ENCODE data around the gene SPRED1.

SPRED1 gene

GRCh38 chr15:38260077-38260476 lies 7.4 kb downstream of the SPRED1 start:
- TF ChIP-seq CTCF (IDR thresholded peaks at IDR 0.05; ENCODE audit: low read depth, low read length) = peak; percentile 27
- no peak overlapping the region for H3K4me3 ChIP-seq (replicated peaks in 1 of 2; ENCODE audit: low read depth in 2 of 2, low read length in 2 of 2)
- peak; percentile 41 to 46 for DNase-seq (ENCODE audit: low read depth in 2 of 2)

GRCh38 chr15:38263251-38263650 lies 10.6 kb downstream of the SPRED1 start:
- TF ChIP-seq CTCF (IDR thresholded peaks at IDR 0.05; ENCODE audit: low read depth, low read length) = no peak
- no peak for DNase-seq (ENCODE audit: low read depth in 2 of 2)

GRCh38 chr15:38263996-38264395 lies 11.4 kb downstream of the SPRED1 start:
- peak; percentile 27 to 69 for DNase-seq (ENCODE audit: low read depth in 2 of 2)
- no peak for TF ChIP-seq CTCF (IDR thresholded peaks at IDR 0.05; ENCODE audit: low read depth, low read length)
- no peak overlapping the region for H3K4me3 ChIP-seq (replicated peaks in 1 of 2; ENCODE audit: low read depth in 2 of 2, low read length in 2 of 2)

More at GRCh38 chr15:38263251-38263650, 10.6 kb downstream of the SPRED1 start:
- H3K4me3 ChIP-seq (replicated peaks in 1 of 2; ENCODE audit: low read depth in 2 of 2, low read length in 2 of 2) = no peak overlapping the region

- DNase-seq (ENCODE audit: low read depth in 2 of 2) = peak; percentile 42 to 59
- TF ChIP-seq CTCF (IDR thresholded peaks at IDR 0.05; ENCODE audit: low read depth, low read length) = no peak
- H3K4me3 ChIP-seq (replicated peaks in 1 of 2; ENCODE audit: low read depth in 2 of 2, low read length in 2 of 2) = peak overlapping the region in 1 of 2 donors; percentile 7
Observed at GRCh38 chr15:38266247-38266986, 13.8 kb downstream of the SPRED1 start.

- DNase-seq (ENCODE audit: low read depth in 2 of 2) = peak; percentile 10 to 36
- no peak for TF ChIP-seq CTCF (IDR thresholded peaks at IDR 0.05; ENCODE audit: low read depth, low read length)
- no peak overlapping the region for H3K4me3 ChIP-seq (replicated peaks in 1 of 2; ENCODE audit: low read depth in 2 of 2, low read length in 2 of 2)
Observed at GRCh38 chr15:38267421-38268022, 14.9 kb downstream of the SPRED1 start.

GRCh38 chr15:38271144-38271543 lies 18.5 kb downstream of the SPRED1 start:
- no peak overlapping the region for H3K4me3 ChIP-seq (replicated peaks in 1 of 2; ENCODE audit: low read depth in 2 of 2, low read length in 2 of 2)
- no peak for TF ChIP-seq CTCF (IDR thresholded peaks at IDR 0.05; ENCODE audit: low read depth, low read length)
- no peak for DNase-seq (ENCODE audit: low read depth in 2 of 2)

All from cardiac fibroblast (primary cell).